Bronchial epithelial cell (primary cell): ENCODE data around the gene PPP6R2. TPM values are rescaled to one million over a fixed set of nuclear protein-coding genes. Genes with fewer than 3 reads are reported as not detected.

Source experiments
- DNase-seq: peaks from one replicate; pipeline ENCODE4 v3.0.0-alpha.2; 2010; ENCODE audit warnings: low read depth
- FAIRE-seq: peaks from 2 replicates; lab custom pipeline; 2011; peaks lifted over from hg19 to GRCh38; lab: Jason Lieb, UNC
- H3K27me3 ChIP-seq: 2 replicates; pipeline ENCODE4 v1.5.1; 2011; ENCODE audit warnings: low read length; ENCODE audit not compliant: control insufficient read depth, insufficient read depth
- H3K36me3 ChIP-seq: 2 replicates; pipeline ENCODE4 v1.5.1; 2011; ENCODE audit warnings: low read length; ENCODE audit not compliant: control insufficient read depth, insufficient read depth
- H3K4me3 ChIP-seq: 2 replicates; pipeline ENCODE4 v1.5.1; 2011; ENCODE audit warnings: mild to moderate bottlenecking, low read depth, low read length, control low read depth
- CTCF ChIP-seq: IDR thresholded peaks from 2 replicates; pipeline ENCODE4 v1.5.1; 2011; ENCODE audit warnings: mild to moderate bottlenecking, moderate library complexity, low read length, control low read depth, inconsistent platforms; ENCODE audit not compliant: insufficient read depth, severe bottlenecking
- total RNA-seq: library from RNA; depleted of rRNA; stranded (reverse); fragments of >200 nt; gene quantifications from 2 replicates; pipeline ENCODE4 v1.2.1, GENCODE V29; 2014

The PPP6R2 gene
- total RNA-seq, 1 donor from 2014 or later = 50.5 TPM

GRCh38 chr22:50440544-50441249 lies 97.6 kb downstream of the PPP6R2 start:
- FAIRE-seq = no peak
- no peak for TF ChIP-seq CTCF
- H3K36me3 ChIP-seq = peaks cover 28% of the 10 kb centered on the region
- no peak overlapping the region for H3K4me3 ChIP-seq
- no peaks in the 10 kb centered on the region for H3K27me3 ChIP-seq
- no peak for DNase-seq

- Histone ChIP-seq H3K36me3 (peaks cover 24% of the 10 kb centered on the region), H3K27me3 (no peaks in the 10 kb centered on the region), H3K4me3 (no peak overlapping the region)
- DNase-seq (no peak), FAIRE-seq (no peak)
- no peak for TF ChIP-seq CTCF
Measured at GRCh38 chr22:50441428-50441993, 98.4 kb downstream of the PPP6R2 start.

GRCh38 chr22:50443197-50443596 lies 100.1 kb downstream of the PPP6R2 start:
- FAIRE-seq (no peak), DNase-seq (no peak)
- H3K4me3 ChIP-seq = no peak overlapping the region
- peaks cover 26% of the 10 kb centered on the region for H3K36me3 ChIP-seq
- no peak for TF ChIP-seq CTCF
- no peaks in the 10 kb centered on the region for H3K27me3 ChIP-seq

- DNase-seq (no peak), FAIRE-seq (no peak)
- Histone ChIP-seq H3K36me3 (peaks cover 23% of the 10 kb centered on the region), H3K4me3 (no peak overlapping the region), H3K27me3 (no peaks in the 10 kb centered on the region)
- TF ChIP-seq CTCF = no peak
Measured at GRCh38 chr22:50443801-50444625, 100.9 kb downstream of the PPP6R2 start.

- Histone ChIP-seq H3K36me3 (peaks cover 21% of the 10 kb centered on the region), H3K4me3 (no peak overlapping the region), H3K27me3 (no peaks in the 10 kb centered on the region)
- no peak for TF ChIP-seq CTCF
- DNase-seq (peak; percentile 34), FAIRE-seq (no peak)
Measured at GRCh38 chr22:50444663-50445062, 101.5 kb downstream of the PPP6R2 start.
